ENCODE results near the gene OGFR. TPM values are rescaled to one million over a fixed set of nuclear protein-coding genes. Genes with fewer than 3 reads are reported as not detected.

Gene OGFR
- total and polyA plus RNA-seq, 2 experiments from 2014 or later: 9.9 to 52.2 TPM

DNA sequence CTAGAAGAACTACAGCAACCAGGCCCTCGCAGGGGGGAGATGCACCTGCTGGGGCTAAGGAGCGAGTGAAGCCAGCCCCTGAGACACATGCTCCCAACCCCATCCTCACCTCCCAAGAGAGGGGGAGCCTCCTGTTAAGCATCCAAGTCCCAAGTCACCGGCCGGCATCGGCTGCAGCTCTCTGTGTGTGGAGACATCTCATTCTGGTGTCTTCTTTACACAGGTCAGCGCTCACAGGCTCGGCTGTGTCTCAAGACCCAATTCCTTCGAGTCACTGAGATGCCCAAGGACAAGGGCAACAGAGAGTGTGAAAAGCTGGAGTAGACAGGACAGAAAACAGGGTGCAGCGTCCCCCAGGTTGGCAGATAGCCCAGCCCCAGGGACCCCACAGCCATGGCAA, 29.4 kb upstream of the OGFR start:
- Histone ChIP-seq H3K36me3 (ENCODE audit: low read depth) (no peaks in the 10 kb centered on the region), H3K9me2 (ENCODE audit: insufficient read depth) (no peaks in the 10 kb centered on the region), H3K4me3 (no peak overlapping the region), H3K27ac (no peak overlapping the region), H3K9ac (no peak overlapping the region), H3K27me3 (replicated peaks; ENCODE audit: insufficient read depth) (no peaks in the 10 kb centered on the region), H3F3A (ENCODE audit: insufficient read depth) (no peaks in the 10 kb centered on the region), H3K4me1 (ENCODE audit: insufficient read depth) (peaks cover 6% of the 10 kb centered on the region), H3K79me2 (ENCODE audit: insufficient read depth) (no peaks in the 10 kb centered on the region), H3K9me3 (ENCODE audit: low read depth) (no peaks in the 10 kb centered on the region), H4K20me1 (ENCODE audit: insufficient read depth) (no peaks in the 10 kb centered on the region), H3K4me2 (ENCODE audit: unreplicated experiment) (no peak overlapping the region), H2AFZ (no peak overlapping the region)
- WGBS, 2 experiments (ENCODE audit: low coverage in 1 of 2, low lambda C conversion rate in 2 of 2, missing lambda C conversion rate in 2 of 2): 79 to 82% methylated on average over 9 of the region's 9 CpGs
- in situ Hi-C loops (cut with MboI): loop anchor here (25.0 kb wide), 1 partner anchor 263 kb away; no protein-coding TSS in a partner anchor
- DNase-seq: no peak
- TF ChIP-seq EZH2phosphoT487 (IDR thresholded peaks at IDR 0.05; ENCODE audit: insufficient read depth, low read depth): no peak
- no peak for TF ChIP-seq EZH2 (IDR thresholded peaks at IDR 0.05; ENCODE audit: insufficient read depth, poor library complexity, severe bottlenecking)

DNA sequence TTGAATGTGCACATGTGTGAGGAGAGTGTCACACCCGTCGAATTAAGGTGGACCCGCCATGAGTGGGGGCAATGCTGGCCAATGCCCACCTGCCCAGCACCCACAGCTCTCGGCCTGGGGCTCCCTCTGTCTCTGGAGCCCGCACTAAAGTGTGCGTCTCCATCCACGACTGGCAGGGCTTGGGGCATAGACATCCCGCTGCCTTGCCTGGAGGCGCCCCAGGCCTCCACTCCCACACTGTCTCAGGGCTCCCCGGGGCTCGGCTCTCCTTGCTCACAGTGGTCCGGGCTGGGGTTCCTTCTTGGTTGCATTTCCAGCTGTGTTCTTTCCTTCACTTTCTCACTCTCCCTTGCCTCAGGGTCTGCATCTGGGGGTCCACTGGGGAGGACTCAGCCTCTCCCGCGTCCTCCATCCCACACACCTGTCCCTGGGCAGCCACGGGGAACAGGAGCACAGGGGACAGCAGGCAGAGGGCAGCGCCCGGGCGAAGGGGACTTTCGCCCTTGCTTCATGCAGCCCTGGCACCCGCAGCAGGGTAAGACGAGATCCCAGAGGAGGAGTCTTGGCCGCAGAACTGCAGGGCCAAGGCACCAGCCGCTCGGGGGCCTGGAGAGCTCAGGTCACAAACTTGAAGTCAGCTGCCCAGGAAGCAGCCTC, 28.5 kb upstream of the OGFR start:
- Histone ChIP-seq H3F3A (ENCODE audit: insufficient read depth) (no peaks in the 10 kb centered on the region), H2AFZ (no peak overlapping the region), H3K27me3 (replicated peaks; ENCODE audit: insufficient read depth) (no peaks in the 10 kb centered on the region), H3K27ac (no peak overlapping the region), H4K20me1 (ENCODE audit: insufficient read depth) (no peaks in the 10 kb centered on the region), H3K4me1 (ENCODE audit: insufficient read depth) (peaks cover 6% of the 10 kb centered on the region), H3K4me3 (no peak overlapping the region), H3K79me2 (ENCODE audit: insufficient read depth) (no peaks in the 10 kb centered on the region), H3K9ac (no peak overlapping the region), H3K4me2 (ENCODE audit: unreplicated experiment) (no peak overlapping the region), H3K9me2 (ENCODE audit: insufficient read depth) (no peaks in the 10 kb centered on the region), H3K9me3 (ENCODE audit: low read depth) (no peaks in the 10 kb centered on the region), H3K36me3 (ENCODE audit: low read depth) (no peaks in the 10 kb centered on the region)
- DNase-seq: no peak
- WGBS, 2 experiments (ENCODE audit: low coverage in 1 of 2, low lambda C conversion rate in 2 of 2, missing lambda C conversion rate in 2 of 2): 69 to 70% methylated on average over 24 of the region's 24 CpGs
- in situ Hi-C loops (cut with MboI): loop anchor here (25.0 kb wide), 1 partner anchor 264 kb away; no protein-coding TSS in a partner anchor
- TF ChIP-seq EZH2phosphoT487 (IDR thresholded peaks at IDR 0.05; ENCODE audit: insufficient read depth, low read depth) (no peak), EZH2 (IDR thresholded peaks at IDR 0.05; ENCODE audit: insufficient read depth, poor library complexity, severe bottlenecking) (no peak)

DNA sequence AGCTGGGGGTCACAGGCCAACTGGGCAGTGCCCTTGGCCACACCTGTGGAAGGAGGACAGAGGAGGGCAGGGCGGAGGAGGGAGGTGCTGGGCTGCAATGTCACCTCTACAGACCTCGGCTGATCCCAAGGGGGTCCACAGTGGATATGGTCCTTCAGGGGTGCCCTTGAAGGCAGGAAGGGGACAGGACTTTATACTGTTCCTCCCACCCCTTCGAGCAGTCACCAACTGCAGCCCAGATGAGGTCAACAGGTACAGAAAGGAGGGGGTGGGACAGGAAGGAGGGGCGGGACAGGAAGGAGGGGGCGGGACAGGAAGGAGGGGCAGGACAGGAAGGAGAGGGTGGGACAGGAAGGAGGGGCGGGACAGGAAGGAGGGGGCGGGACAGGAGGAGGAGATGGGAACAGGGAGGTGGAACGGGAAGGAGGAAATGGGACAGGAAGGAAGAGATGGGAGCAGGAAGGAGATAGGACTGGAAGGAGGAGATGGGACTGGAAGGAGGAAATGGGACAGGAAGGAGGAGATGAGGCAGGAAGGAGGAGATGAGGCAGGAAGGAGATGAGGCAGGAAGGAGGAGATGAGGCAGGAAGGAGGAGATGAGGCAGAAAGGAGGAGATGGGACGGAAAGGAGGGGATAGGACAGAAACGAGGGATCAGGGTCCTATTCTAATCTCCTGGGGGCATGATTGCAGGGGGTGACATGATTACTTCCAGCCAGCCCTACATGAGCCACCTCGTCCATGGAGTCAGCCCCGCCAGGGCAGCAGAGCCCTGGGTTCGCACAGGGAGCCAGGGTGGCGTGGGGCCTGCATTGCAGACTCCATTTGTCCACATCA, 27.7 kb upstream of the OGFR start:
- Histone ChIP-seq H2AFZ (no peak overlapping the region), H3K79me2 (ENCODE audit: insufficient read depth) (no peaks in the 10 kb centered on the region), H3K27me3 (replicated peaks; ENCODE audit: insufficient read depth) (no peaks in the 10 kb centered on the region), H3K4me2 (ENCODE audit: unreplicated experiment) (no peak overlapping the region), H3K4me3 (no peak overlapping the region), H3K9me2 (ENCODE audit: insufficient read depth) (no peaks in the 10 kb centered on the region), H3F3A (ENCODE audit: insufficient read depth) (no peaks in the 10 kb centered on the region), H3K27ac (no peak overlapping the region), H3K9ac (no peak overlapping the region), H3K4me1 (ENCODE audit: insufficient read depth) (peaks cover 6% of the 10 kb centered on the region), H3K9me3 (ENCODE audit: low read depth) (no peaks in the 10 kb centered on the region), H3K36me3 (ENCODE audit: low read depth) (no peaks in the 10 kb centered on the region), H4K20me1 (ENCODE audit: insufficient read depth) (no peaks in the 10 kb centered on the region)
- DNase-seq: no peak
- in situ Hi-C loops (cut with MboI): loop anchor here (25.0 kb wide), 1 partner anchor 265 kb away; no protein-coding TSS in a partner anchor
- no peak for TF ChIP-seq EZH2phosphoT487 (IDR thresholded peaks at IDR 0.05; ENCODE audit: insufficient read depth, low read depth)
- no peak for TF ChIP-seq EZH2 (IDR thresholded peaks at IDR 0.05; ENCODE audit: insufficient read depth, poor library complexity, severe bottlenecking)
- 52 to 56% methylated on average over 11 to 14 of the region's 14 CpGs for WGBS, 2 experiments (ENCODE audit: low coverage in 1 of 2, low lambda C conversion rate in 2 of 2, missing lambda C conversion rate in 2 of 2)

DNA sequence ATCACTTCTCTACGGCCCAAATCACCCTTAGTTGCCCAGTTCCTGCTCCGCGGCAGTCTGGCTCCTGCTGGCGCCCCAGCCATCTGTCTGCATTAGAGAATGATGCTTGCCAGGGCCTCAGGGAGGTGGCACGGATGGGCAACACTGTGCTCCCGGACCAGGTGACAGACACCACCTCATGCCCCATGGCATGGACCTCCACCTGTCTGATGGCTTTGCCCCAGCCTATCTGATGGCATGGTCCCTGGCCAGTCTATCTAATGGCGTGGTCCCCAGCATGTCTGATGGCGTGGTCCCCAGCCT, 27.2 kb upstream of the OGFR start:
- in situ Hi-C loops (cut with MboI): loop anchor here (25.0 kb wide), 1 partner anchor 265 kb away; no protein-coding TSS in a partner anchor
- no peak for DNase-seq

More for the DNA sequence above, 27.2 kb upstream of the OGFR start:
- H4K20me1 ChIP-seq (ENCODE audit: insufficient read depth): no peaks in the 10 kb centered on the region
- H3K9me2 ChIP-seq (ENCODE audit: insufficient read depth): no peaks in the 10 kb centered on the region
- TF ChIP-seq EZH2 (IDR thresholded peaks at IDR 0.05; ENCODE audit: insufficient read depth, poor library complexity, severe bottlenecking) (no peak), EZH2phosphoT487 (IDR thresholded peaks at IDR 0.05; ENCODE audit: insufficient read depth, low read depth) (no peak)
- H3K27ac ChIP-seq: no peak overlapping the region
- H3K4me2 ChIP-seq (ENCODE audit: unreplicated experiment): no peak overlapping the region
- H3K9me3 ChIP-seq (ENCODE audit: low read depth): no peaks in the 10 kb centered on the region
- WGBS, 2 experiments (ENCODE audit: low coverage in 1 of 2, low lambda C conversion rate in 2 of 2, missing lambda C conversion rate in 2 of 2): 94% methylated on average over 8 of the region's 8 CpGs
- H3K79me2 ChIP-seq (ENCODE audit: insufficient read depth): no peaks in the 10 kb centered on the region
- no peak overlapping the region for H3K4me3 ChIP-seq
- no peaks in the 10 kb centered on the region for H3K27me3 ChIP-seq (replicated peaks; ENCODE audit: insufficient read depth)
- H3K36me3 ChIP-seq (ENCODE audit: low read depth): no peaks in the 10 kb centered on the region
- H3K9ac ChIP-seq: no peak overlapping the region
- H2AFZ ChIP-seq: no peak overlapping the region
- no peaks in the 10 kb centered on the region for H3F3A ChIP-seq (ENCODE audit: insufficient read depth)
- peaks cover 6% of the 10 kb centered on the region for H3K4me1 ChIP-seq (ENCODE audit: insufficient read depth)
